SK-N-MC (cell line): ENCODE data around the gene ZNF892.

Source experiments
- DNase-seq: peaks from one replicate; pipeline ENCODE4 v3.0.0-alpha.2; 2011; ENCODE audit warnings: low read depth, low spot score
- H3K27ac ChIP-seq: fragments of 200-600 bp; sonication (generic); 2 replicates; pipeline ENCODE4 v1.5.1; 2016; ENCODE audit warnings: mixed run types
- H3K36me3 ChIP-seq: fragments of 200-600 bp; sonication (generic); 2 replicates; pipeline ENCODE4 v1.6.1; 2017; ENCODE audit warnings: antibody characterized with exemption, low read length, mixed read lengths; ENCODE audit not compliant: insufficient read depth
- H3K4me3 ChIP-seq: fragments of 200-600 bp; sonication (generic); 2 replicates; pipeline ENCODE4 v1.5.1; 2016
- H3K9ac ChIP-seq: fragments of 200-600 bp; sonication (generic); 2 replicates; pipeline ENCODE4 v1.8.0; 2017; ENCODE audit warnings: mixed run types, mixed read lengths; ENCODE audit not compliant: insufficient read length
- H3K9me3 ChIP-seq: fragments of 200-600 bp; sonication (generic); 2 replicates; pipeline ENCODE4 v1.6.1; 2017; ENCODE audit warnings: low read depth, mild to moderate bottlenecking, antibody characterized with exemption, low read length, moderate library complexity, mixed read lengths
- EZH2 ChIP-seq: fragments of 200-600 bp; sonication (generic); IDR thresholded peaks from one replicate; pipeline ENCODE4 v1.6.1; 2017; ENCODE audit warnings: antibody characterized with exemption
- FOXP2 ChIP-seq: optimal IDR thresholded peaks from 2 replicates; pipeline ENCODE3; 2011; ENCODE audit warnings: mild to moderate bottlenecking, moderate library complexity; ENCODE audit not compliant: insufficient read depth; ENCODE audit errors: extremely low read length, control extremely low read depth
- POLR2AphosphoS5 ChIP-seq: IDR thresholded peaks from 2 replicates; pipeline ENCODE4 v1.6.1; 2012; ENCODE audit warnings: mild to moderate bottlenecking, low read depth, low read length, borderline replicate concordance

Gene ZNF892

GRCh38 chr2:95208106-95208505, 785 bp downstream of the ZNF892 start:
- no peak overlapping the region for H3K27ac ChIP-seq
- TF ChIP-seq EZH2 = no peak
- TF ChIP-seq POLR2AphosphoS5 = no peak
- TF ChIP-seq FOXP2 = no peak

GRCh38 chr2:95215018-95215612, 7.8 kb downstream of the ZNF892 start:
- H3K4me3 ChIP-seq = no peak overlapping the region
- peaks cover 45% of the 10 kb centered on the region for H3K36me3 ChIP-seq
- H3K9me3 ChIP-seq = peaks cover 21% of the 10 kb centered on the region; the same call in 1 of the 2 replicates
- TF ChIP-seq EZH2 (no peak), POLR2AphosphoS5 (no peak), FOXP2 (no peak)
- H3K27ac ChIP-seq = no peak overlapping the region
- H3K9ac ChIP-seq = no peak overlapping the region
- no peak for DNase-seq

More at GRCh38 chr2:95208106-95208505, 785 bp downstream of the ZNF892 start:
- no peak for DNase-seq
- H3K9me3 ChIP-seq = 0 out of 2 replicates have a peak, but pooled peaks cover 8% of the 10 kb centered on the region
- peak overlapping the region; percentile 83 for H3K4me3 ChIP-seq
- H3K9ac ChIP-seq = peak overlapping the region; percentile 68
- H3K36me3 ChIP-seq = peaks cover 34% of the 10 kb centered on the region; the same call in 1 of the 2 replicates

- Histone ChIP-seq H3K4me3 (no peak overlapping the region), H3K9ac (no peak overlapping the region), H3K27ac (no peak overlapping the region), H3K9me3 (peaks cover 19% of the 10 kb centered on the region; the same call in 1 of the 2 replicates), H3K36me3 (no peaks in the 10 kb centered on the region)
- no peak for DNase-seq
- TF ChIP-seq FOXP2 (no peak), EZH2 (no peak), POLR2AphosphoS5 (no peak)
Observed at GRCh38 chr2:95220449-95220848, 13.1 kb downstream of the ZNF892 start.

GRCh38 chr2:95225658-95226057, 18.3 kb downstream of the ZNF892 start:
- DNase-seq = no peak
- TF ChIP-seq FOXP2 (no peak), EZH2 (no peak), POLR2AphosphoS5 (no peak)
- H3K9me3 ChIP-seq = peaks cover 6% of the 10 kb centered on the region; the same call in 1 of the 2 replicates
- no peaks in the 10 kb centered on the region for H3K36me3 ChIP-seq
- H3K9ac ChIP-seq = no peak overlapping the region
- H3K4me3 ChIP-seq = no peak overlapping the region
- no peak overlapping the region for H3K27ac ChIP-seq

- Histone ChIP-seq H3K36me3 (no peaks in the 10 kb centered on the region), H3K9me3 (no peaks in the 10 kb centered on the region), H3K27ac (no peak overlapping the region), H3K9ac (no peak overlapping the region), H3K4me3 (no peak overlapping the region)
- TF ChIP-seq FOXP2 = no peak
- TF ChIP-seq EZH2 = no peak
- TF ChIP-seq POLR2AphosphoS5 = no peak
- DNase-seq = peak; percentile 10
Observed at GRCh38 chr2:95231723-95232122, 24.4 kb downstream of the ZNF892 start.

GRCh38 chr2:95232232-95232631, 24.9 kb downstream of the ZNF892 start:
- Histone ChIP-seq H3K27ac (no peak overlapping the region), H3K4me3 (no peak overlapping the region), H3K9ac (no peak overlapping the region), H3K36me3 (no peaks in the 10 kb centered on the region), H3K9me3 (no peaks in the 10 kb centered on the region)
- no peak for TF ChIP-seq EZH2
- TF ChIP-seq FOXP2 = no peak
- TF ChIP-seq POLR2AphosphoS5 = no peak
- DNase-seq = no peak

- Histone ChIP-seq H3K9me3 (no peaks in the 10 kb centered on the region), H3K4me3 (no peak overlapping the region), H3K27ac (no peak overlapping the region), H3K9ac (no peak overlapping the region), H3K36me3 (no peaks in the 10 kb centered on the region)
- no peak for DNase-seq
- no peak for TF ChIP-seq POLR2AphosphoS5
- no peak for TF ChIP-seq FOXP2
- no peak for TF ChIP-seq EZH2
Observed at GRCh38 chr2:95234286-95234785, 27.0 kb downstream of the ZNF892 start.

GRCh38 chr2:95234816-95235215, 27.5 kb downstream of the ZNF892 start:
- Histone ChIP-seq H3K4me3 (no peak overlapping the region), H3K9ac (no peak overlapping the region), H3K36me3 (no peaks in the 10 kb centered on the region), H3K9me3 (no peaks in the 10 kb centered on the region), H3K27ac (no peak overlapping the region)
- no peak for TF ChIP-seq FOXP2
- no peak for TF ChIP-seq EZH2
- TF ChIP-seq POLR2AphosphoS5 = no peak
- DNase-seq = no peak

- H3K36me3 ChIP-seq = no peaks in the 10 kb centered on the region
- no peak for DNase-seq
Observed at GRCh38 chr2:95238131-95238530, 30.8 kb downstream of the ZNF892 start.

More at GRCh38 chr2:95238131-95238530, 30.8 kb downstream of the ZNF892 start:
- Histone ChIP-seq H3K9ac (no peak overlapping the region), H3K4me3 (no peak overlapping the region), H3K9me3 (no peaks in the 10 kb centered on the region), H3K27ac (no peak overlapping the region)
- TF ChIP-seq EZH2 (no peak), POLR2AphosphoS5 (no peak), FOXP2 (no peak)
